Activated CD8-positive, alpha-beta memory T cell treated with anti-CD3 and anti-CD28 coated beads, Interleukin-2, amount 50 U/mL, for 4 hours (primary cell): ENCODE data around the gene RHBDD1.

Source experiments
- DNase-seq: peaks from one replicate; pipeline ENCODE4 v3.0.0-alpha.2; 2020

The RHBDD1 gene

GRCh38 chr2:226994775-226995174 is 158.9 kb downstream of the RHBDD1 start:
- DNase-seq, result no peak

DNA sequence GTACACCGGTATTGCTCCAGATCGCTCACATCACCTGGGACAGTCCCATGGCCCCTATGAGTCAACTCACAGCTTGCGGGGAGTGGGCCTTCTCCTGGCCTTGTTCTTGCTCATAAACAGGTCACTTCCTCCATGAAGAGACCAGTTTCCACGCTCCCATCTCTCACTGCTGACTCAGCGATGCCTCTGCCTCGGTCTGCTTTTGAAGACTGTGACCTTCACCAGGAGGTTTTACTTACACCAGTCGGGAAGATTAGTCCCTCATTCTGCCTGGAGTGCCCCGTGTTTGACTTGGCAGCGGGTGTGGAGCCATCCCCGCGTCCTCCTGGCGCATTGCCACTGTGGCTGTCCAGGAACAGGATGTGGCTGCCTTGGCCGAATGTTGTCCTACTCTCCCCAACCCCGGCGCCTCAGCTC is 159.8 kb downstream of the RHBDD1 start:
- DNase-seq, result no peak

GRCh38 chr2:226999661-227000060 is 163.8 kb downstream of the RHBDD1 start:
- DNase-seq, result no peak

DNA sequence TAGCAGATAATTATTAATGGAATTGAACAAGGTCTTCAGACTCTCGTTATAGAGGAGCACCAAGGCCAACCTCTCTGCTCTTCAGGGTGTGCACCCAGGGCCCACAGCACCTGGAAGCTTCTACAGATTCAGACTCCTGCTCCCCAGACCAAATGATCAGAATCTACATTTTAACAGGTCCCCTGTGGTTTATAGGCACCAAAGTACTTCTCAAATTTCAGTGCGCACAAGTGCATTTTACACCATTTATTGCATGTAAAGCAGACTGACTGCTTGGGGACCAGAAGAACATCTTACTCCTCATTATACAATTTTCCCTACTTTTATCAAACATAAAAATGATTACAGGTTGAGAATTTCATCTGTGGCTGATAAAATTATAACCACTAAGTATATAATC is 164.3 kb downstream of the RHBDD1 start:
- no peak for DNase-seq

- DNase-seq, result no peak
These were observed 168.6 kb downstream of the RHBDD1 start for GRCh38 chr2:227004482-227004881.

DNA sequence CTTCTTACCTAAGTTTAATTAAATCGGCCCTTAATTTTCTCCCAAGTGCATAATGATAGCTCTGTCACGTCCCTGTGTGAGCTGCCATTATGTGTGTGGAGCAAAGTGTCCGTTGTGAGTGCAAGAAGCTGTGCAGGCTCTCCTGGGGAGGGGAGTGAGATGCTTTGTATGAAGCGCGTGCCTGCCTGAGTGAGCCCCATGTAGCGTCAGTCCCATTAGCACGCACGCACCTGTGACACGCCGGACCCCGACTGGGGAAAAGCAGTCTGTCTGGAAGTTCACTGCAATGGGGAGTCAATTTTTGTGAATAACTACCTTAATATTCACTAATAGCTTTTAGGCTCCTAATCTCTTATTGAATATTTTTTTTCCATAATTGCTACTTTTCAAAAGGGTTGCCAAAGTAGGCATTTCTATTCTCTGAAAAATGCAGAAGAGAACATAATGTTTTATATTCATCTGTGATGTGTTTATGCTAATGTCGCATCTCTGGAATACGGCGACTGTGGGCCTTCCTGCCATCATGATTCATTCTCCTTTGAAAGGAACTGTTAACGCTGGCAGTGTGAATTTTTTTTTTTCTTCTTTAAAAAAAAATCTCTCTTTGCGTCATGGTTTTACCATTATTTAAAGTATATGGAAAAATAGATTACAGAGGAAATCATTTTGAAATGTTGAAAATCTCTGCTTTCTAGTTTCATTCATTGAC is 170.5 kb downstream of the RHBDD1 start:
- no peak for DNase-seq

DNA sequence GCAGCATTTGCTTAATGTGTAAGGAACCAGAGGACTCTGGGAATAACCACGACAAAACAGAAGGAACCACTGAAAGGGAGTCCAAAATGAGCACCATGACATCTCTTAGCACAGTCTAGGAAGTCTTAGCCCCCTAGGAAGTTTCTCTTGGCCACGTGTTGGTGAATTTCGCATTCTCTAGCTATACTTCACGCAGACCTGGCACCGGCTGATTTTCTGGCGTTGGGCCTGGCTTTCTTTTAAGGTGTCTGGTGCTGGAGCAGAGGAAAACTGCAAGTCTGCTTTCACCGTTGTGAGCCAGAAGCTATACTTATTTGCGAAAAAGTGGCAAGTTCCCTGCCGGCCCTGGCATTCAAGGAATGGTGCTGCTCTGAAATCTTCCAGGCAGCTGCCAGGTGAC is 171.3 kb downstream of the RHBDD1 start:
- DNase-seq, result no peak

- DNase-seq, result no peak
These were observed 172.1 kb downstream of the RHBDD1 start for GRCh38 chr2:227007940-227008339.

DNA sequence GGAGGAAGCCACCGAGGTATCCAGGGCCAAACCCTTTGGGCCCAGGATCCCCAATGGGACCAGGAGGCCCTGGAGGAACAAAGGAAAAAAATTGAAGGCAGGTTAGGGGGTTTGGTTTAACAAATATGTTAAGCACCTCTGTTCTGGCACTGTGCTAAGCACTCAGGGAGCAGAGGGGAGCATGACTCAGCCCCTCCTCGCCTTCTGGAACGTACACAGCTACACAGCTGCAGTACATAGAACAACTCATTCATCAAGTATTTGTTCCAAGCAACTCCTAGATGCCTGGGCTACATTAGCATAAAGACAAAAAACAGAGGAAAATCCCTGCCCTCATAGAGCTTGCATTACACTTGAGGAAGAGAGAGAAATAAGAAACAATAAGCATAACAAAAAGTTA is 174.6 kb downstream of the RHBDD1 start:
- no peak for DNase-seq

DNA sequence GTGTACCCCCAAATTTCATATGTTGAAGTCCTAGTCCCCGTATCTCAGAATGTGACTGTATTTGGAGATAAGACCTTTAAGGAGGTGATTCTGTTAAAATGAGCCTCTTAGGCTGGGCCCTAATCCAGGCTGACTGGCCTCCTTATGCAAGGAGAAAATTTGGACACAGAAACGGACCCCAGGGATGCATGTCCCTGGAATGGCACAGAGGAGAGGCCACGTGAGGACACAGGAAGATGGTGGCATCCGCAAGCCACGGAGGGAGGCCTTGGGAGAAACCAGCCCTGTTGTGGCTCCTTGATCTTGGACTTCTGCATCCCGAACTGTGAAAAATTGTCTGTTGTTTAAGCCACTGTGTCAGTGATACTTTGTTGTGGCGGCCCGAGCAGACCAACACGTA is 177.5 kb downstream of the RHBDD1 start:
- DNase-seq, result no peak

GRCh38 chr2:227013881-227014280 is 178.0 kb downstream of the RHBDD1 start:
- no peak for DNase-seq

GRCh38 chr2:227016894-227017293 is 181.0 kb downstream of the RHBDD1 start:
- no peak for DNase-seq

GRCh38 chr2:227020416-227020815 is 184.6 kb downstream of the RHBDD1 start:
- no peak for DNase-seq

DNA sequence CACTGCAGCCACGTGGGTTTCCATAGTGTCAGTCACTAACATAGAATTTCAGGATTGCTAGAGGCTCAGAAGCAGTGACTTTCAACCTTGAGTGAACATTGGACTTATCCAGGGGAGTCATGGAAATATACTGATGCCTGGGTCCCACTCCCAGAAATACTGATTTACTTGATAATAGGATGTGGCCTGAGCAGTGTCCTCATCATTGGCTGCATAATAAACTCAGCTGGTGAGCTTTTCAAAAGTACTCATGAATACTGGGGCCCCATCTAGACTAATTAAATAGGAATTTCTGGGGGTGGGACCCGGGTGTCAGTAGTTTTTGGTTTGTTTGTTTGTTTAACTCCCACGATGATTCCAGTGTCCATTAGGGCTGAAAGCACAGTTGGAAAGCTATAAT is 186.8 kb downstream of the RHBDD1 start:
- DNase-seq, result no peak

GRCh38 chr2:227025510-227025909 is 189.7 kb downstream of the RHBDD1 start:
- DNase-seq, result no peak

GRCh38 chr2:227029426-227030105 is 193.7 kb downstream of the RHBDD1 start:
- DNase-seq, result no peak

GRCh38 chr2:227030789-227031188 is 194.9 kb downstream of the RHBDD1 start:
- no peak for DNase-seq

- DNase-seq, result no peak
These were observed 195.5 kb downstream of the RHBDD1 start for GRCh38 chr2:227031379-227031778.

DNA sequence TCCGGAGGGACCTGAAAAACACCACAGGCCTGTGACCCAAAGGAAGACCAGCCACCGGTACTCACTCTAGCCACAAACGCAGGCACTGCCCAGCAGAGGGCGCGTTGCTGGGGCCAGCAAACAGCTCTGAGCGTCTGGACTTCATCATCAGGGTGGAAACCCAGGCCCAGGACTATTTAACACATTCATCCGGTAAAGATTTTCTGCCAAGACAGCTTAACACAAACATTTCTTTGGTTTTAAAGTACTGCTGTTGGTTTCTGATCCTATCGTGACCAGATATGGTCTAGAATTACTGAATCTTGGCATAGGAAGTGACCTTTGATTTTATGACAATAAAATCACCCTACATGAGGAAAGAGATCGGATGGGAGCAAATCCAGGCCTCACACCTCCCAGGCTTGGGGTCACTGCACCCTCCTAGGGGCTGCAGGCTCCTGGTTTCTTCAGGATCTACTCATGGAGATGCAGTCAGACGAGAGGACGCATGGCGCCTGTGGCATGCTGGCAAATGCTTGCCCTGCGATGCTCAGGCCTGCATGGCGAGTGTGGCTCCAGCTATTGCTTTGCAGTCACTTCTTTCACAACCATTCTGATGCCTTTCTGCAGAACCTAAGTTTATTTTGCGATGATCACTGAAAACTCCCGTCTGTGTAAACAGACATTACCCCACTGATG is 197.8 kb downstream of the RHBDD1 start:
- peak; percentile 20 for DNase-seq

GRCh38 chr2:227035711-227036367 is 200.0 kb downstream of the RHBDD1 start:
- DNase-seq, result no peak

DNA sequence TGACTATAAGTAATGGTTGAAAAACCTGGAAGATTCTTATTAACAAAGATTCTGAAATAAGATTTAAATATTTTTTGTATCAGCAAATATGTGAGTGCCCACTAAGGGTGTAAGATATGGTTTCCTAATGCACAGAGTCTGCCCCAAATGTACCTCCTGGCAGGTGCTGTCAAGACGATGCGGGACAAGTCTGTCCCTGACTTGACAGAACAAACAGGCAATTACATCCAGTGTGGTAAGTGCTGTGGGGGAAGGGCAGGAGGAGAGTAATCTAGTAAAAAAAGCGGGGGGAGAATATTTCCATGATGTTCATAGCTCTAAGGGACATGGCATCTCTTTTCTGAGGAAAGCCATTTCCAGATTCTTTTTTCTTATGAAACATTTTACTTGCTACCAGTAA is 200.7 kb downstream of the RHBDD1 start:
- DNase-seq, result no peak

- DNase-seq, result no peak
These were observed 202.8 kb downstream of the RHBDD1 start for GRCh38 chr2:227038550-227039189.

DNA sequence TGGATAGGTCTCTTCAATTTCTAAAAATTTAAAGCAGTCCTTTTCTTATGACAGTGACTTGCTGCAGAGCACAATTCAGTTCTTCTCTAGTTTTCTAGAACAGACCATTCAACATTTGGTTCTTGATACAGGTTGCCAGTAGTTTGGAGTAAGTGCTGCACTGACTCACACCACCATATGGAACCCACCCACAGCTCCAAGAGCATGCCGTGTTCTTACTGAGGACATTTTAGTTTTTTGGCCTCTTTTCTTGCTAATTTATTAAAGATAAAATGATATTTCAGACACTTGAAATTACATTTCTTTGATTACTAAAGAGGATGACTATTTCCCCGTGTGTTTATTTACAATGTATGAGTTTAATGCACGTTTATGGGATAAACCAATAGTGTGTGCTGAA is 208.1 kb downstream of the RHBDD1 start:
- no peak for DNase-seq
